Natural killer cell treated with Interleukin-12 subunit alpha and Interleukin-12 subunit beta and Interleukin-15 and Interleukin-18, amount 100 ng/mL, for 72 hours (primary cell): ENCODE measurements around the gene PNMA1. TPM values are rescaled to one million over a fixed set of nuclear protein-coding genes. Genes with fewer than 3 reads are reported as not detected.

Experiments
- ATAC-seq, 2 donors: fragments of 150-1000 bp; cut with Tn5 transposase in 1 of 2; sonication (Bioruptor Pico), chemical (Tn5 transposase) in 1 of 2; 2 replicates each; pipeline ENCODE4 v1.10.0; 2021
- DNase-seq: peaks from one replicate; pipeline ENCODE4 v3.0.0; 2022; ENCODE audit warnings: low spot score
- H3K27ac Mint-ChIP-seq, 2 donors: 1 replicate in 1 of 2; 2 replicates in 1 of 2; pipeline ENCODE4 v1.8.0; 2022; ENCODE audit warnings: mixed read lengths in 2 of 2, mild to moderate bottlenecking in 1 of 2, moderate library complexity in 1 of 2
- H3K27me3 Mint-ChIP-seq, 2 donors: 1 replicate in 1 of 2; 2 replicates in 1 of 2; pipeline ENCODE4 v1.8.0; 2022; ENCODE audit warnings: mixed read lengths in 2 of 2
- H3K36me3 Mint-ChIP-seq: one replicate; pipeline ENCODE4 v1.8.0; 2022; ENCODE audit warnings: mixed read lengths
- H3K4me1 Mint-ChIP-seq, 2 donors: 1 replicate in 1 of 2; 2 replicates in 1 of 2; pipeline ENCODE4 v1.8.0; 2022; ENCODE audit warnings: low read depth in 2 of 2, mixed read lengths in 2 of 2, mild to moderate bottlenecking in 1 of 2
- H3K4me3 Mint-ChIP-seq: one replicate; pipeline ENCODE4 v1.8.0; 2022; ENCODE audit warnings: mixed read lengths
- H3K9me3 Mint-ChIP-seq: 2 replicates; pipeline ENCODE4 v1.8.0; 2022; ENCODE audit warnings: mixed read lengths
- total RNA-seq, 2 donors: library from RNA; stranded (reverse); gene quantifications; one replicate each; pipeline ENCODE4 v1.2.3, GENCODE V29; 2022

The PNMA1 gene
- total RNA-seq, 2 donors from 2014 or later: 18.9 to 32.2 TPM

- DNase-seq (peak; percentile 46), ATAC-seq (no peak)
- H3K4me3 Mint-ChIP-seq: no peak overlapping the region
- peaks cover 72 to 90% of the 10 kb centered on the region in 2 donors for H3K4me1 Mint-ChIP-seq
- no peaks in the 10 kb centered on the region for H3K9me3 Mint-ChIP-seq
- H3K36me3 Mint-ChIP-seq: no peaks in the 10 kb centered on the region
- peak overlapping the region; percentile 93 to 96 for H3K27ac Mint-ChIP-seq
- H3K27me3 Mint-ChIP-seq: no peaks in the 10 kb centered on the region
These were observed 31.7 kb upstream of the PNMA1 start for GRCh38 chr14:73745571-73746519.

GRCh38 chr14:73744874-73745529 is 30.8 kb upstream of the PNMA1 start:
- Mint-ChIP-seq H3K9me3 (no peaks in the 10 kb centered on the region), H3K4me3 (peak overlapping the region; percentile 91), H3K27me3 (no peaks in the 10 kb centered on the region), H3K4me1 (peaks cover 73 to 81% of the 10 kb centered on the region in 2 donors), H3K36me3 (no peaks in the 10 kb centered on the region), H3K27ac (peak overlapping the region; percentile 93 to 96)
- no peak for DNase-seq
- ATAC-seq: no peak

- Mint-ChIP-seq H3K27me3 (no peaks in the 10 kb centered on the region), H3K36me3 (no peaks in the 10 kb centered on the region), H3K9me3 (no peaks in the 10 kb centered on the region), H3K4me3 (peak overlapping the region; percentile 91), H3K4me1 (peaks cover 70 to 74% of the 10 kb centered on the region in 2 donors), H3K27ac (peak overlapping the region; percentile 93 to 96)
- DNase-seq: no peak
- ATAC-seq: no peak
These were observed 30.1 kb upstream of the PNMA1 start for GRCh38 chr14:73744175-73744867.

GRCh38 chr14:73743431-73743931 is 29.3 kb upstream of the PNMA1 start:
- Mint-ChIP-seq H3K4me1 (peaks cover 66 to 70% of the 10 kb centered on the region in 2 donors), H3K4me3 (peak overlapping the region; percentile 91), H3K27ac (peak overlapping the region; percentile 93 to 96), H3K36me3 (no peaks in the 10 kb centered on the region), H3K27me3 (no peaks in the 10 kb centered on the region), H3K9me3 (no peaks in the 10 kb centered on the region)
- peak; percentile 80 for DNase-seq
- ATAC-seq: peak; percentile 74 to 77

- Mint-ChIP-seq H3K36me3 (no peaks in the 10 kb centered on the region), H3K9me3 (no peaks in the 10 kb centered on the region), H3K27me3 (no peaks in the 10 kb centered on the region), H3K4me1 (peaks cover 58 to 62% of the 10 kb centered on the region in 2 donors), H3K27ac (peak overlapping the region; percentile 93 to 96), H3K4me3 (peak overlapping the region; percentile 91)
- DNase-seq: no peak
- no peak for ATAC-seq
These were observed 28.5 kb upstream of the PNMA1 start for GRCh38 chr14:73742520-73743238.

GRCh38 chr14:73741876-73742519 is 27.8 kb upstream of the PNMA1 start:
- Mint-ChIP-seq H3K36me3 (no peaks in the 10 kb centered on the region), H3K27me3 (no peaks in the 10 kb centered on the region), H3K27ac (peak overlapping the region; percentile 93 to 96), H3K4me3 (peak overlapping the region; percentile 91), H3K9me3 (no peaks in the 10 kb centered on the region), H3K4me1 (peaks cover 53 to 58% of the 10 kb centered on the region in 2 donors)
- ATAC-seq (peak; percentile 41 to 44), DNase-seq (peak; percentile 56)

GRCh38 chr14:73741386-73741875 is 27.2 kb upstream of the PNMA1 start:
- Mint-ChIP-seq H3K4me3 (peak overlapping the region; percentile 91), H3K36me3 (no peaks in the 10 kb centered on the region), H3K4me1 (peaks cover 49 to 56% of the 10 kb centered on the region in 2 donors), H3K27me3 (no peaks in the 10 kb centered on the region), H3K27ac (peak overlapping the region; percentile 93 to 96), H3K9me3 (no peaks in the 10 kb centered on the region)
- DNase-seq (peak; percentile 82), ATAC-seq (peak; percentile 77 to 88)

GRCh38 chr14:73740618-73741326 is 26.6 kb upstream of the PNMA1 start:
- H3K4me1 Mint-ChIP-seq: peaks cover 49 to 56% of the 10 kb centered on the region in 2 donors
- H3K4me3 Mint-ChIP-seq: peak overlapping the region; percentile 91

GRCh38 chr14:73739899-73740617 is 25.9 kb upstream of the PNMA1 start:
- H3K27ac Mint-ChIP-seq: peak overlapping the region in 1 of 2 donors; percentile 19
- no peaks in the 10 kb centered on the region for H3K36me3 Mint-ChIP-seq
- no peaks in the 10 kb centered on the region for H3K9me3 Mint-ChIP-seq
- peaks cover 42 to 50% of the 10 kb centered on the region in 2 donors for H3K4me1 Mint-ChIP-seq
- no peak for DNase-seq
- no peak for ATAC-seq
- no peaks in the 10 kb centered on the region for H3K27me3 Mint-ChIP-seq
- no peak overlapping the region for H3K4me3 Mint-ChIP-seq

More at GRCh38 chr14:73740618-73741326, 26.6 kb upstream of the PNMA1 start:
- no peaks in the 10 kb centered on the region for H3K9me3 Mint-ChIP-seq
- peak overlapping the region; percentile 93 to 96 for H3K27ac Mint-ChIP-seq
- DNase-seq: peak; percentile 47
- no peaks in the 10 kb centered on the region for H3K36me3 Mint-ChIP-seq
- ATAC-seq: no peak
- no peaks in the 10 kb centered on the region for H3K27me3 Mint-ChIP-seq

GRCh38 chr14:73739174-73739898 is 25.2 kb upstream of the PNMA1 start:
- peak overlapping the region in 1 of 2 donors; percentile 19 for H3K27ac Mint-ChIP-seq
- peaks cover 6% of the 10 kb centered on the region for H3K36me3 Mint-ChIP-seq

More at GRCh38 chr14:73739174-73739898, 25.2 kb upstream of the PNMA1 start:
- H3K9me3 Mint-ChIP-seq: no peaks in the 10 kb centered on the region
- H3K27me3 Mint-ChIP-seq: no peaks in the 10 kb centered on the region
- ATAC-seq (no peak), DNase-seq (peak; percentile 52)
- peaks cover 35 to 51% of the 10 kb centered on the region in 2 donors for H3K4me1 Mint-ChIP-seq
- no peak overlapping the region for H3K4me3 Mint-ChIP-seq
